HepG2 (cell line): Measurements from ENCODE around the gene GSDME. TPM values are rescaled to one million over a fixed set of nuclear protein-coding genes. Genes with fewer than 3 reads are reported as not detected.

Source experiments
- ATAC-seq: fragments of 200-7000 bp; cut with Tn5 transposase; 3 replicates; pipeline ENCODE4 v1.9.1; 2020; ENCODE audit warnings: mild to moderate bottlenecking, moderate library complexity
- BruUV-seq: library from RNA; stranded (reverse); fragments of 400-500 nt; replicated peaks from 2 replicates; lab custom pipeline; 2021; lab: Mats Ljungman, UMichigan
- CTCF ChIA-PET: fragments of 300-600 bp; formaldehyde crosslinking; extraction: SDS; loops from one replicate; lab custom pipeline; 2021; ENCODE audit warnings: low total read pairs, inconsistent platforms, low intra/inter-chr PET ratio; lab: Yijun Ruan, JAX
- POLR2A ChIA-PET: fragments of 350-600 bp; sonication (Branson Sonifier 250); formaldehyde crosslinking; loops from one replicate; lab custom pipeline; 2020; ENCODE audit warnings: antibody characterized with exemption, inconsistent platforms; lab: Yijun Ruan, JAX
- DNase-seq: peaks from one replicate; pipeline ENCODE4 v3.0.0-alpha.2; 2015; ENCODE audit warnings: low spot score
- FAIRE-seq: peaks from 3 replicates; lab custom pipeline; 2011; peaks lifted over from hg19 to GRCh38; lab: Jason Lieb, UNC
- H2AFZ ChIP-seq: one replicate; pipeline ENCODE4 v1.6.1; 2011; ENCODE audit warnings: low read length, inconsistent platforms
- H3K27ac ChIP-seq: fragments of 300-600 bp; 3 replicates; pipeline ENCODE4 v1.8.0; 2011; ENCODE audit warnings: mixed run types, mild to moderate bottlenecking, mixed read lengths, low read length, inconsistent platforms; ENCODE audit not compliant: insufficient read depth; ENCODE audit errors: extremely low read length
- H3K27me3 ChIP-seq, 2 experiments: fragments of 200-600 bp in 1 of 2; 2 replicates in 1 of 2; 3 replicates in 1 of 2; pipeline versions ENCODE4 v1.6.0 to v1.8.0; 2011; ENCODE audit warnings: low read length in 2 of 2, mild to moderate bottlenecking in 2 of 2, moderate library complexity in 2 of 2, inconsistent platforms in 1 of 2; ENCODE audit not compliant: insufficient read depth in 2 of 2, control insufficient read depth in 1 of 2
- H3K36me3 ChIP-seq, 2 experiments: fragments of 200-600 bp in 1 of 2; replicated peaks in 1 of 2; 2 replicates in 1 of 2; 3 replicates in 1 of 2; pipeline versions ENCODE4 v1.5.1 to v1.8.0; 2011; ENCODE audit warnings: low read length in 2 of 2, inconsistent platforms in 1 of 2; ENCODE audit not compliant: insufficient read depth in 2 of 2, control insufficient read depth in 1 of 2
- H3K4me1 ChIP-seq: 2 replicates; pipeline ENCODE4 v1.5.1; 2012; ENCODE audit warnings: low read length, inconsistent platforms; ENCODE audit not compliant: insufficient read depth
- H3K4me2 ChIP-seq: 2 replicates; pipeline ENCODE4 v1.6.0; 2011; ENCODE audit warnings: low read depth, low read length, inconsistent platforms
- H3K4me3 ChIP-seq, 3 experiments: fragments of 200-600 bp in 1 of 3; sonication (generic), shearing (Covaris generic) in 1 of 3; replicated peaks in 1 of 3; 2 replicates each; pipeline ENCODE4 v1.5.1; 2011 to 2016; ENCODE audit warnings: low read length in 3 of 3, inconsistent platforms in 2 of 3, low read depth in 2 of 3, mild to moderate bottlenecking in 2 of 3, control low read depth in 1 of 3, mixed read lengths in 1 of 3; ENCODE audit not compliant: insufficient read depth in 1 of 3
- H3K79me2 ChIP-seq: one replicate; pipeline ENCODE4 v1.6.1; 2011; ENCODE audit warnings: low read length, inconsistent platforms; ENCODE audit not compliant: insufficient read depth
- H3K9ac ChIP-seq: 2 replicates; pipeline ENCODE4 v1.6.0; 2011; ENCODE audit warnings: mild to moderate bottlenecking, low read depth, low read length, inconsistent platforms; ENCODE audit not compliant: insufficient read depth
- H3K9me3 ChIP-seq: 2 replicates; pipeline ENCODE4 v1.5.1; 2012; ENCODE audit warnings: mild to moderate bottlenecking, low read length
- H4K20me1 ChIP-seq: 2 replicates; pipeline ENCODE4 v1.6.0; 2011; ENCODE audit warnings: inconsistent platforms, mild to moderate bottlenecking, low read length, moderate library complexity; ENCODE audit not compliant: insufficient read depth
- ADNP ChIP-seq: sonication (generic); formaldehyde crosslinking; IDR thresholded peaks from 2 replicates; pipeline ENCODE4 v1.4.0; 2020; ENCODE audit warnings: missing genetic modification reagents
- DRAP1 ChIP-seq: IDR thresholded peaks from 2 replicates; pipeline ENCODE4 v1.6.1; 2016; ENCODE audit warnings: missing genetic modification reagents, missing compliant biosample characterization
- FLYWCH1 ChIP-seq: sonication (generic); formaldehyde crosslinking; IDR thresholded peaks from 2 replicates; pipeline ENCODE4 v1.8.1; 2023; ENCODE audit warnings: mild to moderate bottlenecking, missing genetic modification reagents
- FOXC1 ChIP-seq: sonication (generic); formaldehyde crosslinking; IDR thresholded peaks from 2 replicates; pipeline ENCODE4 v1.8.0; 2022; ENCODE audit warnings: mild to moderate bottlenecking, missing genetic modification reagents, borderline replicate concordance
- HNRNPK ChIP-seq: fragments of 200-400 bp; formaldehyde crosslinking; IDR thresholded peaks from 2 replicates; pipeline ENCODE4 v1.6.1; 2018; ENCODE audit warnings: low read length, low read depth, moderate library complexity, mild to moderate bottlenecking; ENCODE audit not compliant: poor library complexity, severe bottlenecking
- KDM5A ChIP-seq: fragments of 200-600 bp; sonication (generic); IDR thresholded peaks from 2 replicates; pipeline ENCODE4 v1.7.0; 2018; ENCODE audit warnings: antibody characterized with exemption, mild to moderate bottlenecking, low read length, borderline replicate concordance
- MTERF4 ChIP-seq: sonication (generic); formaldehyde crosslinking; IDR thresholded peaks from 2 replicates; pipeline ENCODE4 v1.8.0; 2023; ENCODE audit warnings: mild to moderate bottlenecking, missing genetic modification reagents
- NR2F6 ChIP-seq, 2 experiments: IDR thresholded peaks; 2 replicates each; pipeline ENCODE4 v1.6.1; 2016; ENCODE audit warnings: antibody characterized with exemption in 1 of 2, mild to moderate bottlenecking in 1 of 2
- PHF21A ChIP-seq: sonication (generic); formaldehyde crosslinking; IDR thresholded peaks from 2 replicates; pipeline ENCODE4 v1.5.0; 2020; ENCODE audit warnings: mild to moderate bottlenecking, missing genetic modification reagents
- PRDM4 ChIP-seq: sonication (generic); formaldehyde crosslinking; IDR thresholded peaks from 2 replicates; pipeline ENCODE4 v1.9.0; 2021; ENCODE audit warnings: missing genetic modification reagents, borderline replicate concordance
- TIGD3 ChIP-seq: sonication (generic); formaldehyde crosslinking; IDR thresholded peaks from 2 replicates; pipeline ENCODE4 v1.5.1; 2020; ENCODE audit warnings: mild to moderate bottlenecking, missing genetic modification reagents, borderline replicate concordance
- TRIM24 ChIP-seq: sonication (generic); formaldehyde crosslinking; IDR thresholded peaks from 2 replicates; pipeline ENCODE4 v1.8.0; 2022; ENCODE audit warnings: mild to moderate bottlenecking, missing genetic modification reagents
- XRCC5 ChIP-seq: fragments of 200-400 bp; formaldehyde crosslinking; optimal IDR thresholded peaks from 2 replicates; pipeline ENCODE3; 2017; ENCODE audit warnings: mild to moderate bottlenecking, low read length
- ZBTB20 ChIP-seq: sonication (generic); formaldehyde crosslinking; IDR thresholded peaks from 2 replicates; pipeline ENCODE4 v1.8.1; 2023; ENCODE audit warnings: missing genetic modification reagents, low read depth, mild to moderate bottlenecking, borderline replicate concordance
- ZBTB7A ChIP-seq: sonication (generic); formaldehyde crosslinking; IDR thresholded peaks from 2 replicates; pipeline ENCODE4 v1.8.0; 2022; ENCODE audit warnings: mild to moderate bottlenecking, missing genetic modification reagents
- ZNF737 ChIP-seq: sonication (generic); formaldehyde crosslinking; IDR thresholded peaks from 2 replicates; pipeline ENCODE4 v1.5.0; 2020; ENCODE audit warnings: missing genetic modification reagents, mild to moderate bottlenecking, borderline replicate concordance
- ZNF772 ChIP-seq: sonication (generic); formaldehyde crosslinking; IDR thresholded peaks from 2 replicates; pipeline ENCODE4 v1.5.0; 2020; ENCODE audit warnings: mild to moderate bottlenecking, missing genetic modification reagents
- WGBS: methylation state at CpG from one replicate; pipeline ENCODE4 v1.1.6; 2017; ENCODE audit warnings: low lambda C conversion rate; 5-methylcytosine and 5-hydroxymethylcytosine counted together
- in situ Hi-C: cut with HindIII; loops from 2 replicates; pipeline ENCODE4 v1.10.0; 2017; ENCODE audit warnings: low pct_unique_long_range_greater_than_20kb; ENCODE audit not compliant: extremely low pct_ligation_motif_present
- intact Hi-C: fragments of 100-400 bp; cut with micrococcal nuclease; formaldehyde crosslinking; loops from one replicate; pipeline ENCODE4 v1.10.0; 2022; ENCODE audit not compliant: unreplicated experiment
- polyA plus RNA-seq, 8 experiments: library from polyadenylated mRNA; depleted of rRNA in 3 of 8; stranded (reverse) in 7 of 8; unstranded in 1 of 8; fragments of >200 nt; fragmentation: Illumina TruSeq in 4 of 8; extraction: Trizol in 4 of 8; gene quantifications; 2 replicates each; pipeline versions ENCODE4 v1.2.1 to v1.2.3, GENCODE V29; 2011 to 2016; ENCODE audit warnings: low read depth in 4 of 8, missing spikeins in 1 of 8, mixed read lengths in 1 of 8; ENCODE audit not compliant: insufficient read depth in 1 of 8
- total RNA-seq, 5 experiments: library from RNA; depleted of rRNA; stranded (reverse); fragments of >200 nt; fragmentation: Illumina TruSeq; extraction: Trizol; gene quantifications; 2 replicates each; pipeline ENCODE4 v1.2.3, GENCODE V29; 2016; ENCODE audit warnings: low read depth in 1 of 5

The GSDME gene
- total and polyA plus RNA-seq, 2 of the 13 experiments (the other 11 are each of a cell fraction or from before 2014, with no cell fraction given) = 19.2 to 28.2 TPM

- TF ChIP-seq XRCC5 (no peak), MTERF4 (no peak), ZNF737 (no peak), KDM5A (no peak)
- TF ChIP-seq, all 625 proteins: peak for 0
Observed at GRCh38 chr7:24764011-24764410, 6.7 kb upstream of the GSDME start (continued).

- in situ Hi-C loops (no loop called here), intact Hi-C loops (no loop called here)
- no peaks in the 10 kb centered on the region for H3K27me3 ChIP-seq
- H3K9me3 ChIP-seq = no peaks in the 10 kb centered on the region
- POLR2A ChIA-PET = no interaction called here
- ATAC-seq (no peak), DNase-seq (no peak), FAIRE-seq (no peak)
- no peak overlapping the region for H3K4me3 ChIP-seq
- H2AFZ ChIP-seq = no peak overlapping the region
- BruUV-seq = no TSS peak
- H3K27ac ChIP-seq = no peak overlapping the region
- H3K79me2 ChIP-seq = no peaks in the 10 kb centered on the region
- no peaks in the 10 kb centered on the region for H3K36me3 ChIP-seq
- CTCF ChIA-PET = no interaction called here
- H4K20me1 ChIP-seq = no peaks in the 10 kb centered on the region
- 80% methylated on average over 5 of the region's 5 CpGs for whole genome bisulfite sequencing
- no peak overlapping the region for H3K9ac ChIP-seq
- H3K4me1 ChIP-seq = peaks cover 4% of the 10 kb centered on the region
- H3K4me2 ChIP-seq = no peak overlapping the region
- TF ChIP-seq HNRNPK (no peak), PHF21A (CRISPR knock-in tag) (no peak), ZNF772 (CRISPR knock-in tag) (no peak), TIGD3 (CRISPR knock-in tag) (no peak), PRDM4 (no peak), DRAP1 (CRISPR knock-in tag) (no peak), NR2F6 (IDR thresholded peaks at IDR 0.05) (no peak), NR2F6 (CRISPR knock-in tag; IDR thresholded peaks at IDR 0.05) (no peak), ZBTB7A (no peak), ADNP (CRISPR knock-in tag) (no peak), TRIM24 (no peak), ZBTB20 (no peak), FLYWCH1 (CRISPR knock-in tag) (no peak), FOXC1 (no peak)
Observed at GRCh38 chr7:24763303-24763901, 6.1 kb upstream of the GSDME start.
